Measurements from ENCODE around the gene ORC6.

Gene ORC6

DNA sequence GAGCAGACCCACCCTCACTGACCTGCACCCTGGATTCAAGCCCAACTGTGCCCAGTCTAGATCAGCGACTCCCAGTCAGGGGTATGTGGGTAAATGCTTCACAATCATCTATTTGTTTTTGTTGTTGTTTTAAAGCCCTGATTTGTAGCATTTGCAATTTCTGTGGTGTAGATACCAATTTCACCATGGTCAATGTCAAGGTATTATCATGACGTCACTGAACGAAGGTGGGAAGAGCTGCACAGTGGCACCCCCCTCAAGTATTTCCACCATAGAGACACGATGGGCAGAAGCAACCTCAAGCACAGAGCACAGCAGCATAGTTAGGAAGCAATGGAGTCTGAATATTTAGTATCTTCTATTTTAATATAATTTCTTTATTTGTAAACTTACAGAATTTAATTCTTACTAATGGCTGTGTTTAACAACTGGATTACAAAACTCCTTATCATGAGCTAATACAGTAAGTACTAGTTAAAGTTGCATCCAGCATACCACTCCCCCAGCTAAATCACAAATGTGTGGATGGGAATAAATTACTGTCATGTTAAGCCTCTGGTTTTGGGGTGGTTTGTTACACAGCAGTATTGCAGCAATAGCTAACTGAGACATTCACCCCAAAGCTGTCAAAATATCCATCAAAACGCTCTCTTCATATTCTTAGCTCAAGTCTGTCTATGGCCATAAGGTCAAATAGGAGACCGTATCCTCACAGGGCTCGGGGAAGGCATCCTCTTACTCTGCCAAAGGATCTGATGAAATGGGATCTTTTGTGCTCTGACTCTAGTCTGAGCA, 25.5 kb downstream of the ORC6 start:
- no peaks in the 10 kb centered on the region for H3K36me3 ChIP-seq (ENCODE audit: control insufficient read depth, insufficient read depth, low read length)
- DNase-seq (ENCODE audit: extremely low read depth, insufficient read length): no peak
- TF ChIP-seq, protein P1, sequence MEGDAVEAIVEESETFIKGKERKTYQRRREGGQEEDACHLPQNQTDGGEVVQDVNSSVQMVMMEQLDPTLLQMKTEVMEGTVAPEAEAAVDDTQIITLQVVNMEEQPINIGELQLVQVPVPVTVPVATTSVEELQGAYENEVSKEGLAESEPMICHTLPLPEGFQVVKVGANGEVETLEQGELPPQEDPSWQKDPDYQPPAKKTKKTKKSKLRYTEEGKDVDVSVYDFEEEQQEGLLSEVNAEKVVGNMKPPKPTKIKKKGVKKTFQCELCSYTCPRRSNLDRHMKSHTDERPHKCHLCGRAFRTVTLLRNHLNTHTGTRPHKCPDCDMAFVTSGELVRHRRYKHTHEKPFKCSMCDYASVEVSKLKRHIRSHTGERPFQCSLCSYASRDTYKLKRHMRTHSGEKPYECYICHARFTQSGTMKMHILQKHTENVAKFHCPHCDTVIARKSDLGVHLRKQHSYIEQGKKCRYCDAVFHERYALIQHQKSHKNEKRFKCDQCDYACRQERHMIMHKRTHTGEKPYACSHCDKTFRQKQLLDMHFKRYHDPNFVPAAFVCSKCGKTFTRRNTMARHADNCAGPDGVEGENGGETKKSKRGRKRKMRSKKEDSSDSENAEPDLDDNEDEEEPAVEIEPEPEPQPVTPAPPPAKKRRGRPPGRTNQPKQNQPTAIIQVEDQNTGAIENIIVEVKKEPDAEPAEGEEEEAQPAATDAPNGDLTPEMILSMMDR (IDR thresholded peaks at IDR 0.05; ENCODE audit: insufficient read depth, low read length, poor library complexity, severe bottlenecking): no peak
- no peak overlapping the region for H3K4me3 ChIP-seq (replicated peaks; ENCODE audit: low read depth, low read length)
- no peaks in the 10 kb centered on the region for H3K27me3 ChIP-seq (replicated peaks; ENCODE audit: control insufficient read depth, insufficient read depth, low read length)

DNA sequence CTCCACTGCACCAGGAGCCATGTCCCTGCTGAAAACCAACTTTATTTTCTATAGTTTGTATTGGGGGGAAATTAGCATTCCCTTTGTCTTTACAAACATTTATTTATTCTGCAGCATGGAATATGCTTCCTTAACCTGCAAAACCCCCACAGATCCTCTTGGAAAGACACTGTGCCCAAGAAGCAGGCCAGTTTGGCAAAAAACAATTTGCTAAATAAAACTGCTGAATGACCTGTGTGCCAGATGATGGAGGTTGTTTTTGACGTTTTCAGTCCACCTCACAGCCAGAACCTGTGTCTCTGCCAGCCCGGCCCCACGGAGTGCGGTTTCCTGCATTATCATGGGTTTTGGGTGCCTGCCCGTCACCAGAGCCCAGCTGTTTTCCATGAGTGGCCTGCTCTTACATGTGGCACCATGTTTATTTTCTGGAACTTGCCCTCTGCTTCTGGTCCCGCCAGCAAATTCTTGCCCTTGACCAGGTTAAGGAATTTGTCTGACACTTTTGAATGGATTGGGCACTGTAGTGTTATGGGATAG, 26.4 kb downstream of the ORC6 start:
- no peak overlapping the region for H3K4me3 ChIP-seq (replicated peaks; ENCODE audit: low read depth, low read length)
- no peak for DNase-seq (ENCODE audit: extremely low read depth, insufficient read length)
- TF ChIP-seq, protein P1 (IDR thresholded peaks at IDR 0.05; ENCODE audit: insufficient read depth, low read length, poor library complexity, severe bottlenecking): no peak
- H3K36me3 ChIP-seq (ENCODE audit: control insufficient read depth, insufficient read depth, low read length): no peaks in the 10 kb centered on the region
- no peaks in the 10 kb centered on the region for H3K27me3 ChIP-seq (replicated peaks; ENCODE audit: control insufficient read depth, insufficient read depth, low read length)

DNA sequence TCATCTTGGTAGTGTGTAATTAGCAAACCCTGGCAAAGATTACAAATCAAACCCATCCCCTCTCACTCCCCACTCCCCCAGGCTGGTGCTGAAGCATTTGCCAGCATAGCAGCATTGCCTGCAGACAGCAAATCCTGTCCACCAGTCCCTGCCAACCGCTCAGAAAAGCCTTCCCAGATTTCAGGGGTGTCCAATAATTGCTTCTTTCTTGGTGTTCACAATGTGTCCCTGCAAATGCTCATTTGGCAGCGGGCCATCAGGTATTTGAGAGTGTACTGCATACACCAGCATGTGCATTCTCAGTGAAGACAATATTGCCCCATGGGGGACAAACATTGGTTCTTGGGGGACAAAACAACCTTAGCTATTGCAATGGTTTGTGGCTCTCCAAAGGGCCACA, 28.2 kb downstream of the ORC6 start:
- TF ChIP-seq, protein P1 (IDR thresholded peaks at IDR 0.05; ENCODE audit: insufficient read depth, low read length, poor library complexity, severe bottlenecking): no peak
- no peaks in the 10 kb centered on the region for H3K27me3 ChIP-seq (replicated peaks; ENCODE audit: control insufficient read depth, insufficient read depth, low read length)
- H3K36me3 ChIP-seq (ENCODE audit: control insufficient read depth, insufficient read depth, low read length): no peaks in the 10 kb centered on the region
- DNase-seq (ENCODE audit: extremely low read depth, insufficient read length): no peak
- H3K4me3 ChIP-seq (replicated peaks; ENCODE audit: low read depth, low read length): no peak overlapping the region

DNA sequence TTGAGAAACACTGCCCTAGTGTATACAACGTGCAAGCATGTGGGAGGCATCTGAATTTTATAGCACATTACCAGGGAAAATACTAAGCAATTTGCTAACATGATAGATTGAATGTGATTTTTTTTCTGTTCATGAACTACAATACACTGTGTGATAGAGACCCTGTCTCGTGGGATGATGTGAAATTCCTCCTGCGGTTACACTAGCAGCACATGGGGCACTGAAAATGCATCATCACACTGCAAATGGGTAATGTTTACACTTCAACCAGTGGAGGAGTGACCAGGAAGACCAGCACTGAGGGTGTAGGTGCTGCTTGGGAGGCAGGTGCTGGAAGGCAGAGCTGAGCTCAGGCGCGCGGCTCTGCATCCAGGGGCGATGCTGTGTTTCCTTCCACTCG, 28.8 kb downstream of the ORC6 start:
- Histone ChIP-seq H3K27me3 (replicated peaks; ENCODE audit: control insufficient read depth, insufficient read depth, low read length) (no peaks in the 10 kb centered on the region), H3K4me3 (replicated peaks; ENCODE audit: low read depth, low read length) (no peak overlapping the region), H3K36me3 (ENCODE audit: control insufficient read depth, insufficient read depth, low read length) (no peaks in the 10 kb centered on the region)
- no peak for DNase-seq (ENCODE audit: extremely low read depth, insufficient read length)
- TF ChIP-seq, protein P1 (IDR thresholded peaks at IDR 0.05; ENCODE audit: insufficient read depth, low read length, poor library complexity, severe bottlenecking): no peak

DNA sequence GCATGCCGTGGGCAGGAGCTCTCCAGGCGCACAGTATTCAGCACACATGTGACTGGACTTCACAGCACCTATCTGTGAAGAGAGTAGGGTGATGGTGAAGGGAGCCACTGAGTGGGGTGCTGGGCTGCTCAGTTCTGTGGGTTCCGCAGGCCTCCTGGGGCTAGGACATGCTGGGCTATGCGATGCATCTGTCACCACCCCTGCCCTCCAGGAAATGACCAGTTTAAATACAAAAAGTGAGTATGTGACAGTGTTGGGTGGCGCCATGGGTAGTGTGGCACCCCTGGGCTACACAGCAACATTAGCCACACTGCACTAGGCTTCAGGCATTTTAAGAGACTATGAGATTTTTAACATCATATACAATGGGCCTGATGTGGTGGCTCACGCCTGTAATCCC, 30.1 kb downstream of the ORC6 start:
- no peaks in the 10 kb centered on the region for H3K36me3 ChIP-seq (ENCODE audit: control insufficient read depth, insufficient read depth, low read length)
- no peak overlapping the region for H3K4me3 ChIP-seq (replicated peaks; ENCODE audit: low read depth, low read length)
- TF ChIP-seq, protein P1 (IDR thresholded peaks at IDR 0.05; ENCODE audit: insufficient read depth, low read length, poor library complexity, severe bottlenecking): no peak
- no peaks in the 10 kb centered on the region for H3K27me3 ChIP-seq (replicated peaks; ENCODE audit: control insufficient read depth, insufficient read depth, low read length)
- DNase-seq (ENCODE audit: extremely low read depth, insufficient read length): no peak

Measured in GM06990 (cell line).